H1 (cell line): ENCODE results near the gene IQGAP1. TPM values are rescaled to one million over a fixed set of nuclear protein-coding genes. Genes with fewer than 3 reads are reported as not detected.

Source experiments
- ASH2L ChIP-seq: fragments of 200-600, 300-600 bp; sonication (generic); IDR thresholded peaks from one replicate; pipeline ENCODE4 v1.7.1; 2017; ENCODE audit warnings: low read length
- ATF3 ChIP-seq: IDR thresholded peaks from 2 replicates; pipeline ENCODE4 v1.6.1; 2011; ENCODE audit warnings: low read depth, mild to moderate bottlenecking, low read length; ENCODE audit not compliant: insufficient read depth
- CHD2 ChIP-seq: IDR thresholded peaks from 2 replicates; pipeline ENCODE4 v1.6.1; 2012; ENCODE audit warnings: low read length, improper control_type of control experiment
- CHD7 ChIP-seq: fragments of 300-600 bp; sonication (generic); IDR thresholded peaks from 2 replicates; pipeline ENCODE4 v1.7.1; 2012; ENCODE audit warnings: low read length, moderate library complexity, mild to moderate bottlenecking, inconsistent platforms; ENCODE audit not compliant: insufficient replicate concordance
- KDM1A ChIP-seq: fragments of 200-600, 300-600 bp; sonication (generic); IDR thresholded peaks from 2 replicates; pipeline ENCODE4 v1.7.1; 2016; ENCODE audit warnings: mild to moderate bottlenecking, low read length, borderline replicate concordance
- RFX5 ChIP-seq: IDR thresholded peaks from 2 replicates; pipeline ENCODE4 v1.6.1; 2011; ENCODE audit warnings: low read depth, low read length, improper control_type of control experiment, borderline replicate concordance
- RNF2 ChIP-seq: fragments of 200-900, 300-1000 bp; sonication (generic); IDR thresholded peaks from 2 replicates; pipeline ENCODE4 v1.7.1; 2016; ENCODE audit warnings: borderline replicate concordance, low read depth, mild to moderate bottlenecking, antibody characterized with exemption, low read length; ENCODE audit not compliant: poor library complexity, severe bottlenecking; ENCODE audit errors: missing control alignments
- SP1 ChIP-seq: IDR thresholded peaks from 2 replicates; pipeline ENCODE4 v1.6.1; 2011; ENCODE audit warnings: low read depth, low read length
- TCF12 ChIP-seq: IDR thresholded peaks from 2 replicates; pipeline ENCODE4 v1.6.1; 2011; ENCODE audit warnings: low read depth, mild to moderate bottlenecking, low read length
- ZNF274 ChIP-seq: IDR thresholded peaks from 2 replicates; pipeline ENCODE4 v1.7.0; 2012; ENCODE audit warnings: low read length, borderline replicate concordance; ENCODE audit errors: extremely low read depth
- polyA plus RNA-seq, 7 experiments: library from polyadenylated mRNA; depleted of rRNA in 3 of 7; stranded (reverse) in 5 of 7; unstranded in 2 of 7; fragments of >200 nt in 5 of 7; fragments of 200-250 nt in 2 of 7; gene quantifications; 1 replicate in 5 of 7; 2 replicates in 1 of 7; 4 replicates in 1 of 7; pipeline versions ENCODE4 v1.2.1 to v1.2.3, GENCODE V29; 2011 to 2013; ENCODE audit warnings: missing spikeins in 2 of 7, mixed read lengths in 2 of 7
- total RNA-seq: library from RNA; stranded (reverse); fragmentation: NEBNext Ultra II Directional; extraction: Animal tissue kit (Norgen Biotek cat#: 25700); gene quantifications from 2 replicates; pipeline ENCODE4 v1.2.1, GENCODE V29; 2021

Gene IQGAP1
- total and polyA plus RNA-seq, 2 of the 8 experiments (the other 6 are each of a cell fraction or from before 2014, with no cell fraction given) = 56.0 to 138 TPM

- TF ChIP-seq CHD7 = no peak
- no peak for TF ChIP-seq TCF12
- no peak for TF ChIP-seq KDM1A
- no peak for TF ChIP-seq RFX5
- TF ChIP-seq SP1 = no peak
- TF ChIP-seq ZNF274 = no peak
- TF ChIP-seq RNF2 = no peak
- TF ChIP-seq ATF3 = no peak
- TF ChIP-seq CHD2 = no peak
- no peak for TF ChIP-seq ASH2L
These were observed 6.9 kb downstream of the IQGAP1 start (continued) for GRCh38 chr15:90394748-90395442.
